GM23248 (cell line): Measurements from ENCODE around the gene KRT37. TPM values are rescaled to one million over a fixed set of nuclear protein-coding genes. Genes with fewer than 3 reads are reported as not detected.

Source experiments
- DNase-seq: peaks from one replicate; pipeline ENCODE4 v3.0.0-alpha.2; 2015
- H2AFZ ChIP-seq: fragments of 200-600 bp; sonication (generic); 2 replicates; pipeline ENCODE4 v1.6.1; 2016; ENCODE audit warnings: antibody characterized with exemption
- H3F3A ChIP-seq: fragments of 200-600 bp; sonication (generic); 2 replicates; pipeline ENCODE4 v1.6.1; 2016; ENCODE audit warnings: mild to moderate bottlenecking, antibody characterized with exemption, mixed run types; ENCODE audit not compliant: insufficient read depth
- H3K27ac ChIP-seq: fragments of 200-600 bp; sonication (generic); 2 replicates; pipeline ENCODE4 v1.5.1; 2016; ENCODE audit warnings: mild to moderate bottlenecking
- H3K27me3 ChIP-seq: fragments of 200-600 bp; sonication (generic); replicated peaks from 2 replicates; pipeline ENCODE4 v1.6.1; 2016; ENCODE audit warnings: mild to moderate bottlenecking; ENCODE audit not compliant: insufficient read depth
- H3K36me3 ChIP-seq: fragments of 200-600 bp; sonication (generic); 2 replicates; pipeline ENCODE4 v1.6.1; 2016; ENCODE audit warnings: low read depth, mild to moderate bottlenecking
- H3K4me1 ChIP-seq: fragments of 200-600 bp; sonication (generic); 2 replicates; pipeline ENCODE4 v1.6.1; 2016; ENCODE audit warnings: mild to moderate bottlenecking; ENCODE audit not compliant: insufficient read depth
- H3K4me2 ChIP-seq: fragments of 200-600 bp; sonication (generic); one replicate; pipeline ENCODE4 v1.6.1; 2016; ENCODE audit warnings: mild to moderate bottlenecking; ENCODE audit not compliant: unreplicated experiment
- H3K4me3 ChIP-seq: fragments of 200-600 bp; sonication (generic); 2 replicates; pipeline ENCODE4 v1.5.1; 2016; ENCODE audit warnings: mild to moderate bottlenecking
- H3K79me2 ChIP-seq: fragments of 200-600 bp; sonication (generic); 2 replicates; pipeline ENCODE4 v1.6.1; 2016; ENCODE audit warnings: mild to moderate bottlenecking; ENCODE audit not compliant: insufficient read depth
- H3K9ac ChIP-seq: fragments of 200-600 bp; sonication (generic); 2 replicates; pipeline ENCODE4 v1.6.1; 2016; ENCODE audit warnings: mild to moderate bottlenecking
- H3K9me2 ChIP-seq: fragments of 200-600 bp; sonication (generic); 2 replicates; pipeline ENCODE4 v1.6.1; 2016; ENCODE audit warnings: mixed run types, mild to moderate bottlenecking, moderate library complexity; ENCODE audit not compliant: insufficient read depth
- H3K9me3 ChIP-seq: fragments of 200-600 bp; sonication (generic); one replicate; pipeline ENCODE4 v1.6.1; 2017; ENCODE audit warnings: low read depth
- H4K20me1 ChIP-seq: fragments of 200-600 bp; sonication (generic); 2 replicates; pipeline ENCODE4 v1.6.0; 2016; ENCODE audit not compliant: insufficient read depth
- EZH2 ChIP-seq: fragments of 200-600 bp; sonication (generic); IDR thresholded peaks from 2 replicates; pipeline ENCODE4 v1.6.1; 2018; ENCODE audit warnings: antibody characterized with exemption, mild to moderate bottlenecking; ENCODE audit not compliant: insufficient read depth, poor library complexity, severe bottlenecking
- EZH2phosphoT487 ChIP-seq: fragments of 200-600 bp; sonication (generic); IDR thresholded peaks from 2 replicates; pipeline ENCODE4 v1.6.1; 2018; ENCODE audit warnings: antibody characterized with exemption, moderate library complexity, mild to moderate bottlenecking, low read depth; ENCODE audit not compliant: insufficient read depth
- WGBS, 2 experiments: methylation state at CpG; one replicate each; pipeline ENCODE4 v1.1.6; 2015 to 2017; ENCODE audit warnings: low lambda C conversion rate in 2 of 2, low coverage in 1 of 2; ENCODE audit errors: missing lambda C conversion rate in 2 of 2; 5-methylcytosine and 5-hydroxymethylcytosine counted together
- in situ Hi-C: fragments of 300-500 bp; cut with MboI; formaldehyde crosslinking; loops from 2 replicates; pipeline ENCODE4 v1.15.0; 2020
- polyA plus RNA-seq: library from polyadenylated mRNA; unstranded; fragments of >200 nt; fragmentation: Nextera tagmentation; extraction: Ambion mirVana; gene quantifications from 2 replicates; pipeline ENCODE4 v1.2.1, GENCODE V29; 2016
- total RNA-seq: library from RNA; depleted of rRNA; stranded (reverse); fragments of >200 nt; shearing (Covaris generic); gene quantifications from 2 replicates; pipeline ENCODE4 v1.2.3, GENCODE V29; 2014

Gene KRT37
- total and polyA plus RNA-seq, 2 experiments from 2014 or later: not detected

- no peak overlapping the region for H3K4me3 ChIP-seq
- no peak for TF ChIP-seq EZH2phosphoT487
- no peak for TF ChIP-seq EZH2
- no peaks in the 10 kb centered on the region; the same call in 1 of the 2 replicates for H3F3A ChIP-seq
- H2AFZ ChIP-seq: no peak overlapping the region
- no peaks in the 10 kb centered on the region for H3K27me3 ChIP-seq
- in situ Hi-C loops: no loop called here
- H3K4me2 ChIP-seq: no peak overlapping the region
- H3K36me3 ChIP-seq: 0 out of 2 replicates have a peak, but pooled peaks cover 2% of the 10 kb centered on the region
- no peak for DNase-seq
- H3K9me3 ChIP-seq: peaks cover 3% of the 10 kb centered on the region
- no peaks in the 10 kb centered on the region for H4K20me1 ChIP-seq
- H3K27ac ChIP-seq: no peak overlapping the region
- no peaks in the 10 kb centered on the region for H3K79me2 ChIP-seq
- WGBS, 2 experiments: 79 to 81% methylated on average over 7 of the region's 7 CpGs
- no peaks in the 10 kb centered on the region for H3K9me2 ChIP-seq
- peaks cover 17% of the 10 kb centered on the region for H3K4me1 ChIP-seq
- no peak overlapping the region for H3K9ac ChIP-seq
These were observed 33.9 kb downstream of the KRT37 start for GRCh38 chr17:41390411-41390938.

- Histone ChIP-seq H3K27ac (no peak overlapping the region), H4K20me1 (no peaks in the 10 kb centered on the region), H3K4me1 (peaks cover 21% of the 10 kb centered on the region), H3K4me3 (no peak overlapping the region), H3K9me2 (no peaks in the 10 kb centered on the region), H3K79me2 (no peaks in the 10 kb centered on the region), H3K27me3 (no peaks in the 10 kb centered on the region), H3K9ac (no peak overlapping the region), H3K36me3 (0 out of 2 replicates have a peak, but pooled peaks cover 2% of the 10 kb centered on the region), H3K4me2 (no peak overlapping the region), H3K9me3 (peaks cover 3% of the 10 kb centered on the region), H3F3A (peaks cover 10% of the 10 kb centered on the region), H2AFZ (no peak overlapping the region)
- WGBS, 2 experiments: 58 to 61% methylated on average over 4 of the region's 4 CpGs
- no peak for DNase-seq
- in situ Hi-C loops: no loop called here
- TF ChIP-seq EZH2 (no peak), EZH2phosphoT487 (no peak)
These were observed 36.7 kb downstream of the KRT37 start for GRCh38 chr17:41387670-41388069.

- H3K9ac ChIP-seq: no peak overlapping the region
- H3F3A ChIP-seq: peaks cover 20% of the 10 kb centered on the region
- H4K20me1 ChIP-seq: no peaks in the 10 kb centered on the region
- no peak overlapping the region for H2AFZ ChIP-seq
- no peak overlapping the region for H3K4me3 ChIP-seq
- H3K27me3 ChIP-seq: no peaks in the 10 kb centered on the region
- DNase-seq: no peak
- no peak for TF ChIP-seq EZH2
- TF ChIP-seq EZH2phosphoT487: no peak
- H3K79me2 ChIP-seq: no peaks in the 10 kb centered on the region
- H3K27ac ChIP-seq: no peak overlapping the region
- H3K4me2 ChIP-seq: no peak overlapping the region
- WGBS, 2 experiments: 76 to 79% methylated on average over 1 of the region's 1 CpG
- H3K9me2 ChIP-seq: no peaks in the 10 kb centered on the region
- peaks cover 3% of the 10 kb centered on the region for H3K9me3 ChIP-seq
- H3K36me3 ChIP-seq: 0 out of 2 replicates have a peak, but pooled peaks cover 2% of the 10 kb centered on the region
- in situ Hi-C loops: no loop called here
- peaks cover 27% of the 10 kb centered on the region for H3K4me1 ChIP-seq
These were observed 38.2 kb downstream of the KRT37 start for GRCh38 chr17:41386227-41386626.

- H3K9ac ChIP-seq: no peak overlapping the region
- no peak overlapping the region for H3K4me2 ChIP-seq
- no peaks in the 10 kb centered on the region for H4K20me1 ChIP-seq
- peaks cover 3% of the 10 kb centered on the region for H3K9me3 ChIP-seq
- H3K27ac ChIP-seq: no peak overlapping the region
- H3K4me3 ChIP-seq: no peak overlapping the region
- TF ChIP-seq EZH2phosphoT487: no peak
- no peak for TF ChIP-seq EZH2
- peaks cover 37% of the 10 kb centered on the region for H3F3A ChIP-seq
- no peaks in the 10 kb centered on the region for H3K27me3 ChIP-seq
- H3K9me2 ChIP-seq: no peaks in the 10 kb centered on the region
- 0 out of 2 replicates have a peak, but pooled peaks cover 2% of the 10 kb centered on the region for H3K36me3 ChIP-seq
- DNase-seq: no peak
- no peak overlapping the region for H2AFZ ChIP-seq
- in situ Hi-C loops: no loop called here
- WGBS, 2 experiments: 97 to 100% methylated on average over 1 of the region's 1 CpG
- no peaks in the 10 kb centered on the region for H3K79me2 ChIP-seq
- H3K4me1 ChIP-seq: peaks cover 43% of the 10 kb centered on the region
These were observed 40.7 kb downstream of the KRT37 start for GRCh38 chr17:41383690-41384089.
